Activated T-cell treated with anti-CD3 and anti-CD28 coated beads for 1 hour (primary cell): ENCODE measurements around the gene UQCRC2.
"Not testable (repeated sequence)": the region's sequence is repeated elsewhere in the genome, so short reads cannot be mapped to it uniquely, and the experiment has no call there.

Experiments
- DNase-seq: peaks from one replicate; pipeline ENCODE4 v3.0.0-alpha.2; 2020; ENCODE audit warnings: low read depth

UQCRC2 gene

DNA sequence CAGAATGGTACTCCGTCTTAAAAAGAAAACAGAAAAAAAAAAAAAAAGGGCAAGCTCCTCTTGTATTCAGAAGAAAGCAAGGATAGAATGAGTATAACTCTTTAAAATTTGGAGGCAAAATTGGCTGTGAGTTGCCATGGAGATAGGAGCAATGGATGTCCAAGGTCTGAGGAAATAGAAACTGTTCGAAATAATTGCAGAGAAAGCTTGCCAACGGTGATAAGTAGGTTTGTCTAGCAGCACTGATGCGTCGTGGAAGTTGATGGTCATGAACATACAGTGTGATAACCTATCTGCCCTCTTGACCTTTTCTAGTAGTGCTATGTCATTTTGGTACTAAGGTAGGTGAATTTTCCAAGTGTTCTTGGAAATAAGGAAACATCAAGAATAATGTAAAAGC, 57.7 kb downstream of the UQCRC2 start:
- no peak for DNase-seq

- no peak for DNase-seq
Measured at GRCh38 chr16:22012241-22012640, 59.1 kb downstream of the UQCRC2 start.

GRCh38 chr16:22013486-22013885, 60.3 kb downstream of the UQCRC2 start:
- DNase-seq: no peak

- DNase-seq: no peak
Measured at GRCh38 chr16:22014271-22014873, 61.2 kb downstream of the UQCRC2 start.

DNA sequence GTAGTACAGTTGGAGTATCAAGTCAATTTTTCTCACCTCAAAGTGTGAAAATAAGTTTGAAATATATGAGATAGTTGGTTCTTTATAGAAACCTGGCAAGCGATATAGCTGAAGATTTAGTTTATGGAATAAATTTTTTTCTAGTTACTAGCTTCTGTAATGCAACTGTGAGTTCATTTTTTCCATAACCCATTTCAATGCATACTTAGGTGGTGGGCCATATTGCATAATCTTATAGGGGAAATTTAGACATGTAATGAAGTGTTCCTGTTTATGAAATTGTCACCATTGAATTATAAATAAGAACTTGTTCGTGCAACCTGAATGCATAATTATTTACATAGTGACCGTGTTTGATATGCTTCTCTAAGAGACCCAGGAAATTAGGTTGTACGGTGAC, 63.8 kb downstream of the UQCRC2 start:
- no peak for DNase-seq

GRCh38 chr16:22018559-22018958, 65.4 kb downstream of the UQCRC2 start:
- DNase-seq: no peak

- DNase-seq: no peak
Measured at GRCh38 chr16:22022151-22022550, 69.0 kb downstream of the UQCRC2 start.

GRCh38 chr16:22023505-22023904, 70.3 kb downstream of the UQCRC2 start:
- DNase-seq: no peak

GRCh38 chr16:22024785-22025184, 71.6 kb downstream of the UQCRC2 start:
- not testable (repeated sequence) for DNase-seq

DNA sequence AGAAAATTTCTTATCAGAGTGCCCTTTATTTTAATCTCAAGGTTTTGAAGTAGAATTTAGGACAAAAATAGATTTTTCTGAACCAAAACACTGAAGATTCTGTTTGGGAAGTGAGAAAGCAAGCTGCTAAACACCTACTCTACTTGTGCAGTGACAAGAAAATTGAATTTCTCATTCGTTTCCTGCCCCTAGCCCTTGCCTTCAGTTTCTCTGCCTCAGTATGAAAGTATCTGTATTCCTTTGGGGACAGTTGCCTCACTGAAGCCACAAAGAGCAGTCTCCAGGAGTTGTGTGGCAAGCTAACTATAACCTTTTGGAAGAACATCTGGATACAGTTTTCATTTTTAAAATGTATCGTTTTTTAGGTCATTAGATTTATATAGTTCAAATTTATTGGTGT, 74.5 kb downstream of the UQCRC2 start:
- DNase-seq: no peak

GRCh38 chr16:22029632-22030031, 76.5 kb downstream of the UQCRC2 start:
- no peak for DNase-seq

- no peak for DNase-seq
Measured at GRCh38 chr16:22030087-22030812, 77.1 kb downstream of the UQCRC2 start.

DNA sequence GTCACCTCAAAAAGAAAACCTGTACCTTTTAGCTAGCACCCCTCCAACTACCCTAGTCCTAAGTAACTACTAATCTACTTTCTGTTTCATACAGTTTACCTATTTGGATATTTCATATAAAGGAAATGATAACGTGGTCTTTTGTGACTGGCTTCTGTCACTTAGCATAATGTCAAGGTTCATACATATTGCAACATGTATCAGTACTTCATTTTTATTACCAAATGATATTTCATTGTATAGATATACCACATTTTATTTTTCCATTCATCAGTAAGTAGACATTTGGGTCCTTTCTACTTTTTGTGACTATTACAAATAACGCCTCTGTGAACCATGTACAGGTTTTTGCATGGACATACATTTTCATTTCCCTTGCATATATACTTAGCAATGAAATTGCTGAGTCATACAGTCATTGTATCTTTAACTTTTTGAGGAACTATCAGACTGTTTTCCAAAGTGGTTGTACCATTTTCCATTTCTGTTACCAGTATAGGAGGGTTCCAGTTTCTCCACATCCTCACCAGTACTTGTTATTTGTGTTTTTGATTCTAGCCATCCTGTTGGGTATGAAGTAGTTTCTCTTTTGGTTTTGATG, 78.4 kb downstream of the UQCRC2 start:
- no peak for DNase-seq
